A172 (cell line): ENCODE measurements around the gene DNAH6. TPM values are rescaled to one million over a fixed set of nuclear protein-coding genes. Genes with fewer than 3 reads are reported as not detected.

Experiments
- total RNA-seq: library from RNA; depleted of rRNA; stranded (reverse); fragments of >200 nt; shearing (Covaris generic); gene quantifications from 2 replicates; pipeline ENCODE4 v1.2.3, GENCODE V29; 2014; rRNA removed

DNAH6 gene
- total RNA-seq, 1 experiment from 2014 or later: 0.02 TPM

Other genes with a start within 250 kb of the DNAH6 start
- 120 TPM in 2 replicates for gene SUCLG1, start 57.2 kb upstream of the DNAH6 start, total RNA-seq